Memory B cell (primary cell): ENCODE measurements around the gene SF1.

Experiments
- ATAC-seq: fragments of 150-1000 bp; cut with Tn5 transposase; 2 replicates; pipeline ENCODE4 v1.10.0; 2021; ENCODE audit warnings: low read depth, mild to moderate bottlenecking, moderate library complexity
- DNase-seq, 2 donors: peaks; one replicate each; pipeline ENCODE4 v3.0.0; 2022; ENCODE audit warnings: low spot score in 2 of 2
- H3K27ac Mint-ChIP-seq: one replicate; pipeline ENCODE4 v1.8.0; 2022; ENCODE audit warnings: mild to moderate bottlenecking, moderate library complexity, mixed read lengths
- H3K27me3 Mint-ChIP-seq: one replicate; pipeline ENCODE4 v1.8.0; 2022; ENCODE audit warnings: mixed read lengths
- H3K36me3 Mint-ChIP-seq: one replicate; pipeline ENCODE4 v1.8.0; 2022; ENCODE audit warnings: mild to moderate bottlenecking, mixed read lengths
- H3K4me1 Mint-ChIP-seq: one replicate; pipeline ENCODE4 v1.8.0; 2022; ENCODE audit warnings: mixed read lengths
- H3K4me3 Mint-ChIP-seq: one replicate; pipeline ENCODE4 v1.8.0; 2022; ENCODE audit warnings: mild to moderate bottlenecking, moderate library complexity, mixed read lengths
- H3K9me3 Mint-ChIP-seq: one replicate; pipeline ENCODE4 v1.8.0; 2022; ENCODE audit warnings: mixed read lengths

SF1 gene

GRCh38 chr11:64764753-64765152 is 13.6 kb downstream of the SF1 start:
- no peak for ATAC-seq
- no peak for DNase-seq
- peak overlapping the region; percentile 82 for H3K4me3 Mint-ChIP-seq
- no peaks in the 10 kb centered on the region for H3K27me3 Mint-ChIP-seq
- H3K4me1 Mint-ChIP-seq = peaks cover 64% of the 10 kb centered on the region
- peak overlapping the region; percentile 88 for H3K27ac Mint-ChIP-seq
- no peaks in the 10 kb centered on the region for H3K9me3 Mint-ChIP-seq
- H3K36me3 Mint-ChIP-seq = peaks cover 42% of the 10 kb centered on the region

DNA sequence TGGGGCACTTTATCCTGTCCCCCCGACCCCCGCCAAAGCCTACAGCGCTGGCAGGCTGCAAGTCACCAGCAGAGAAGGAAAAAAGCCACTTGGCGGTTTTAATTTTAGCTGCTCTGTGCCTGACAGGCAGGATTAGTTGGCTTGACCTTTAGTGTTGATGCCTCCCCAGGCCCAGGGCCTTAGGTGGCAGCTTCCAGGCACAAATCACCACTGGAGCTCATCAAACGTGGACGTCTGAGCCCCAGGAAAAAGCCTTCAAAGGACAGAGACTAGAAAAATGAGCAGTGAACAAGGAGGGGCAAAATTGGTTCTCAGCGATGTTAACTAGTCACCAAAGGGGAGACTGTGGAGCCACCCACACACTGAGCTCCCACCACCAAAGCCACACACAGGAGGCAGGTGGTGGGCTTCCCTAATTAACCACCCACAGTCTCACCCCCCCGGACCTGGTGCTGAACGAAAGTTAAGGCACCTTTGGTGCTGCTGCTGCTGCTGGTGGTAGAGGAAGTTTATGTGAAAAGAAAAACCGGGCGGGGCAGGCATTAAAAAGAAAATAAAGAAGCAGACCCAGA is 14.2 kb downstream of the SF1 start:
- Mint-ChIP-seq H3K27me3 (no peaks in the 10 kb centered on the region), H3K9me3 (no peaks in the 10 kb centered on the region), H3K36me3 (peaks cover 37% of the 10 kb centered on the region), H3K4me3 (peak overlapping the region; percentile 82), H3K27ac (peak overlapping the region; percentile 88), H3K4me1 (peaks cover 65% of the 10 kb centered on the region)
- DNase-seq = peak; percentile 42 to 56
- ATAC-seq = peak; percentile 68

- no peaks in the 10 kb centered on the region for H3K27me3 Mint-ChIP-seq
- H3K27ac Mint-ChIP-seq = peak overlapping the region; percentile 88
- ATAC-seq = no peak
- H3K4me3 Mint-ChIP-seq = peak overlapping the region; percentile 82
- peaks cover 63% of the 10 kb centered on the region for H3K4me1 Mint-ChIP-seq
- no peaks in the 10 kb centered on the region for H3K9me3 Mint-ChIP-seq
- DNase-seq = no peak
- H3K36me3 Mint-ChIP-seq = peaks cover 32% of the 10 kb centered on the region
Observed at GRCh38 chr11:64763526-64764039, 14.8 kb downstream of the SF1 start.

DNA sequence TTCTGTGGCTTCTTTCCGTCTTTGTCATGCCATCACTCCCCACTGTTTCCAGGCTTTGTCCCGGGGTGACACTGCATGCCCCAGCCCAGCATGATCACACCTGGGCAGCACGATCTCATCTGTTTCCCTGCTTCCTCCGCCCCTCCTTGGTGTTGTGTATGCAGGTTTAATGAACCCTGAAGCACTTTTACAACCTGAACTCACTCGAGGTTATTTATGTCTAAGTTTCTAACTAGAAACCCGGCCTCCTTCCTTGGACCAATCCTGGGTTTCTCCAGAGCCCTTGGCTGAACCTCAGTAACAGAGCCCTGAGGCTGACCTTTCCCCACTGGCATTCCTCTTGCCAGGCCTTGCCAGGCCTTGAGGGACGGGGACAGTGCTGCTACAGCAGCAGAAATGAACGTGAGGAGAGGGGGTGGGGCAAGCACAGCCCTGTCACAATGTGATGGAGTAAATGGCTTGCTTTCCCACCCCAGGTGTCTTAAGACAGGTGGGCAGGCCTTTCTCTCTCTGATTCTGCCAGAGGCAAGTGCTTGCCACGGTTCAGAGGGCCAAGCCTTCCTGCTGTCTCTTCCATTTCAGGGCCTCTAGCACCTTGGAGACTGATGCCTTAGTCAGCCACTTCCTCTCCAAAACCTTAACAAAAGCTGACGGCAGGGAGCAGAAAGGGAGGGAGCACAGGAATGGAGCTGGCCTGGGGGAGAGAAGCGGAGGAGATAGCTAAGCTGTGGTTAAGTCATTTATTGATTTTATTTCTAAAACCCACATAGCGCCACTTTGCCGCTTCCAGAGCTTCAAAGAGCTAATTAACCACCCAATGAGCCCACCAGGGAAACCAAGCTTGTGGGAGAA is 15.4 kb downstream of the SF1 start:
- no peaks in the 10 kb centered on the region for H3K27me3 Mint-ChIP-seq
- peak; percentile 41 for ATAC-seq
- H3K4me3 Mint-ChIP-seq = peak overlapping the region; percentile 78
- H3K27ac Mint-ChIP-seq = peak overlapping the region; percentile 88
- DNase-seq = peak in 1 of 2 donors; percentile 44
- no peaks in the 10 kb centered on the region for H3K9me3 Mint-ChIP-seq
- peaks cover 25% of the 10 kb centered on the region for H3K36me3 Mint-ChIP-seq
- peaks cover 58% of the 10 kb centered on the region for H3K4me1 Mint-ChIP-seq

DNA sequence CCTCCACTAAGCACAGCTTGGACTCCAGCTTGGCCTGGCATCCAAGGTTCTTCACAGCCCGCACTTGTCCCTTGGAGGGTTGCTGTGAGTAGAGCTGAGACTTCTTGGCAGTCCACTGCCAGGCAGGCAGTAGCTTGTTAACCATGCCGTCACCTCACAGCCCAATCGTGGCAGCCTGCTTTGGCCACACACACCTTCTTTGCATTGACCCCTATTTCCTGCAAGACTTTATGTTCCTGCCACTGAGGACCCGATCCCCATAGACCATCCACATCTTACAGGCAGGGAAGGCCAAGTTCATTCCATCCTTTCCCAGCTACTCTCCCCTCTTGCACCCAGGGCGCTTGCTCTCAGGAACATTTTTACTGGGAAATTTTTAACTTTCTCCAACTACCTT is 16.1 kb downstream of the SF1 start:
- peak overlapping the region; percentile 88 for H3K27ac Mint-ChIP-seq
- no peaks in the 10 kb centered on the region for H3K27me3 Mint-ChIP-seq
- no peaks in the 10 kb centered on the region for H3K9me3 Mint-ChIP-seq
- H3K4me1 Mint-ChIP-seq = peaks cover 57% of the 10 kb centered on the region
- DNase-seq (no peak), ATAC-seq (peak; percentile 7)
- H3K36me3 Mint-ChIP-seq = peaks cover 21% of the 10 kb centered on the region
- peak overlapping the region; percentile 78 for H3K4me3 Mint-ChIP-seq

- peak overlapping the region; percentile 47 for H3K4me3 Mint-ChIP-seq
- H3K36me3 Mint-ChIP-seq = peaks cover 18% of the 10 kb centered on the region
- H3K9me3 Mint-ChIP-seq = no peaks in the 10 kb centered on the region
- peaks cover 53% of the 10 kb centered on the region for H3K4me1 Mint-ChIP-seq
- DNase-seq = no peak
- H3K27me3 Mint-ChIP-seq = no peaks in the 10 kb centered on the region
- ATAC-seq = no peak
- peak overlapping the region; percentile 41 for H3K27ac Mint-ChIP-seq
Observed at GRCh38 chr11:64760759-64761420, 17.5 kb downstream of the SF1 start.

- DNase-seq = no peak
- Mint-ChIP-seq H3K4me1 (peaks cover 47% of the 10 kb centered on the region), H3K9me3 (no peaks in the 10 kb centered on the region), H3K4me3 (peak within 1 kb of the TSS; percentile 24), H3K27ac (peak within 1 kb of the TSS; percentile 76), H3K27me3 (no peaks in the 10 kb centered on the region), H3K36me3 (peaks cover 11% of the 10 kb centered on the region)
- ATAC-seq = no peak
Observed at GRCh38 chr11:64759722-64760719, 18.3 kb downstream of the SF1 start, which contains the start of gene PYGM. Gene PYGM, minus strand, starts transcription at chr11:64759974. Its CDS starts 76 bp downstream, at chr11:64759898.

GRCh38 chr11:64759131-64759721 is 19.1 kb downstream of the SF1 start:
- no peaks in the 10 kb centered on the region for H3K9me3 Mint-ChIP-seq

GRCh38 chr11:64758330-64759079 is 19.8 kb downstream of the SF1 start:
- no peak for DNase-seq
- no peak overlapping the region for H3K27ac Mint-ChIP-seq
- H3K36me3 Mint-ChIP-seq = peaks cover 5% of the 10 kb centered on the region
- no peaks in the 10 kb centered on the region for H3K9me3 Mint-ChIP-seq
- ATAC-seq = no peak
- H3K4me1 Mint-ChIP-seq = peaks cover 38% of the 10 kb centered on the region
- no peaks in the 10 kb centered on the region for H3K27me3 Mint-ChIP-seq
- no peak overlapping the region for H3K4me3 Mint-ChIP-seq

More at GRCh38 chr11:64759131-64759721, 19.1 kb downstream of the SF1 start:
- Mint-ChIP-seq H3K27ac (peak overlapping the region; percentile 76), H3K4me3 (no peak overlapping the region), H3K36me3 (peaks cover 5% of the 10 kb centered on the region), H3K27me3 (no peaks in the 10 kb centered on the region), H3K4me1 (peaks cover 41% of the 10 kb centered on the region)
- no peak for DNase-seq
- no peak for ATAC-seq

- H3K4me1 Mint-ChIP-seq = peaks cover 33% of the 10 kb centered on the region
- no peak for ATAC-seq
- H3K27me3 Mint-ChIP-seq = no peaks in the 10 kb centered on the region
- no peaks in the 10 kb centered on the region for H3K9me3 Mint-ChIP-seq
- DNase-seq = no peak
- H3K36me3 Mint-ChIP-seq = peaks cover 8% of the 10 kb centered on the region
- no peak overlapping the region for H3K27ac Mint-ChIP-seq
- H3K4me3 Mint-ChIP-seq = no peak overlapping the region
Observed at GRCh38 chr11:64757549-64758329, 20.6 kb downstream of the SF1 start.

- H3K36me3 Mint-ChIP-seq = peaks cover 7% of the 10 kb centered on the region
- no peaks in the 10 kb centered on the region for H3K27me3 Mint-ChIP-seq
- DNase-seq (no peak), ATAC-seq (no peak)
- H3K4me1 Mint-ChIP-seq = peaks cover 29% of the 10 kb centered on the region
- H3K9me3 Mint-ChIP-seq = no peaks in the 10 kb centered on the region
- H3K27ac Mint-ChIP-seq = no peak overlapping the region
- H3K4me3 Mint-ChIP-seq = no peak overlapping the region
Observed at GRCh38 chr11:64755681-64756361, 22.5 kb downstream of the SF1 start.
